HG03159 (cell line): ENCODE measurements around the gene C1S.
"Not testable (repeated sequence)": the region's sequence is repeated elsewhere in the genome, so short reads cannot be mapped to it uniquely, and the experiment has no call there.

Experiments used
- ATAC-seq: cut with Tn5 transposase; IDR thresholded peaks from one replicate; pipeline ENCODE4 v1.9.1; 2021; ENCODE audit warnings: mild to moderate bottlenecking, moderate library complexity; ENCODE audit not compliant: unreplicated experiment

The C1S gene

DNA sequence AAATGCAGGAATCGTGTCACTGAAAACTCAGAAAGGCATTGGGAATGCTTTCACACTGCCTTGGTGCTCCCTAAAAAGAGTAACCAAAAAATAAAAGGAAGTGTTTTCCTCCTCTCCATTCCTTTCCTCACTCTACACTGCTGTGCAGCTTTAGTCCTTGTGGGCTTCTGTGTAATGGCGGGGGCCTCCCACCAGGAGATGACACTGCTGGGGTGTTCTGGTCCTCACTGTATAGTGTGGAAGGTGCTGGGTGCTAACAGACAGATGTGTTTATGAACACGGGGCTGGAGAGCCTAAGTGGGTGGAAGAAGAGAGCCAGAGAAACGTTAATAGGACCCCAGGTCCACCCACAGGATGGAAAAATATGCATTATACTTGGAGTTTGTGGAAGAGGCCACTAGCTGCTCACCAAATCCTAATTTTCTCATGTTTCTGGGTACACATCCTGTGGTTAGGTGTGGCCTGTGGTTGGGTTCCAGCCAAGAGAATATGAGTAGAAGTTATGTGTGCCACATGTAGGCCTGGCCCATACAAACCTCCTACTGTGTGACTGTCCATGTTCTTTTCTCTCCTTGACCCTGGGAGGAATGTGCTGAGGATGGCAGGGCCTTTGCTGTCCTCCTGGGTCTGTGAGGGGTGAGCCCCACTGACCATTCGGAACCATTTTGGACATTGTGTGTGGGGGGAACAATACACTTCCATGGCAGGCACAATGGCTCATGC lies 14.0 kb upstream of the C1S start:
- ATAC-seq, result no peak

DNA sequence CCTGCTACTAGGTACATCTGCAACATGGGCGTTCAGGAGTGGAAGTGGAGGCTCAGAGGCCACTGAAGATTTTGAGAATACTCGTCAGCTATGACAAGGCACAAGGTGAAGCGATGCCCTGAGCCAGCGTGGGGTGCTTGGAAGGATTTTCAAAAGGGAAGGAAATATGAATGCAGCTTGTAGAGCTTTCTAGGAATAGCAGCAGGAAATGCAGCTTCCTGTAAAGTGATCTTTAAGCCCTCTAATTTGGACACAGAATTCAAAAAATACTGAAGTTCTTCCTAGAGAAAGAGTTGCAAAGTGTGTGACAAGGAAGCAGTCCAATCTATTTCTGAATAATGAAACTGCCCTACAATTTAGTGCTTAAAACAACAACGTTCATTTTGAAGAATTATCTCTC lies 13.2 kb upstream of the C1S start:
- no peak for ATAC-seq

DNA sequence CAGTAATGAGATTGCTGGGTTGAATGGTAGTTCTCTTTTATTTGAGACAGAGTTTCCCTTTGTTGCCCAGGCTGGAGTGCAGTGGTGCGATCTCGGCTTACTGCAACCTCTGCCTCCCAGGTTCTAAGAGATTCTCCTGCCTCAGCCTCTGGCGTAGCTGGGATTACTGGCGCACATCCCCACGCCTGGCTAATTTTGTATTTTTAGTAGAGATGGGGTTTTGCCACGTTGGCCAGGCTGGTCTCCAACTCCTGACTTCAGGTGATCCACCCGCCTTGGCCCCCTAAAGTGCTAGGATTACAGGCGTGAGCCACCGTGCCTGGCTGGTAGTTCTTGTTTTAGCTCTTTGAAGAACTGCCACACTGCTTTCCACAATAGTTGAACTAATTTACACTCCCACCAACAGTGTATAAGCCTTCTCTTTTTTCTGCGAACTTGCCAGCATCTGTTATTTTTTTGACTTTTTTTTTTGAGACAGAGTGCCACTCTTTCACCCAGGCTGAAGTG lies 11.0 kb upstream of the C1S start:
- not testable (repeated sequence) for ATAC-seq

DNA sequence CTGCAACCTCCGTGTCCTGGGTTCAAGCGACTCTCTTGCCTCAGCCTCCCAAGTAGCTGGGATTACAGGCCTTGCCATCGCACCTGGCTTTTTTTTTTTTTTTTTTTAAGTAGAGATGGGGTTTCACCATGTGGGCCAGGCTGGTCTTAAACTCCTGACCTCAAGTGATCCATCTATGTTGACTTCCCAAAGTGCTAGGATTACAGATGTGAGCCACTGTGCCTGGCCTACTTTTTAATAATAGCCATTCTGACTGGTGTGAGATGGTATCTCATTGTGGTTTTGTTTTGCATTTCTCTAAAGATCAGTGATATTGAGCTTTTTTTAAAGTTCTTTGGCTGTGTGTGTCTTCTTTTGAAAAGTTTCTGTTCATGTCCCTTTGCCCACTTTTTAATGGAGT lies 10.5 kb upstream of the C1S start:
- ATAC-seq, result not testable (repeated sequence)

DNA sequence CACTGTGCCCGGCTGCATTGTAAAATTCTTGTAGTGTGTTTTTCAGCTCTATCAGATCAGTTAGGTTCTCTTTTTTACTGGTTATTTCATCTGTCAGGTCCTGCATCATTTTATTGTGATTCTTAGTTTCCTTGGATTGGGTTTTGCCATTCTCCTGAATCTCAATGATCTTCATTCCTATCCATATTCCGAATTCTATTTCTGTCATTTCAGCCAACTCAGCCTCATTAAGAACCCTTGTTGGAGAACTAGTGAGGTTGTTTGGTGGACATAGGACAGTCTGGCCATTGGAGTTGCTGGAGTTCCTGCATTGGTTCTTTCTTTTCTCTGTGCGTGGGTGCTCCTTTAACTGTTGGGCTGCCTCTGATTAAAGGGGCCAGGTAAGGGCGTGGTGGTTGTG lies 5.6 kb upstream of the C1S start:
- ATAC-seq, result no peak

DNA sequence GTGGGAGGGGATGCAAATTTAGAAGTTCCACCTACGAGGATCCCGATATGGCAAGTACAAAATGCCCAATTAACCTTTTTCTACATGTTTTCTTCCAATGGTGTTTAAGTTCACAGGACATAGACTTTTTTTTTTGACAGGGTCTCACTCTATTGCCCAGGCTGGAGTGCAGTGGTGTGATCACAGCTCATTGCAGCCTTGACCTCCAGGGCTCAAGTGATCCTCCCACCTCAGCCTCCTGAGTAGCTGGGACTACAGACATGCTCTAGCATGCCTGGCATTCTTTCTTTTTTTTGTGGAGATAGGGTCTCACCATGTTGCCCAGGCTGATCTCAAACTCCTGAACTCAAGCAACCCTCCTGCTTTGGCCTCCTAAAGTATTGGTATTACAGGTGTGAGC lies 4.8 kb upstream of the C1S start:
- ATAC-seq, result not testable (repeated sequence)

DNA sequence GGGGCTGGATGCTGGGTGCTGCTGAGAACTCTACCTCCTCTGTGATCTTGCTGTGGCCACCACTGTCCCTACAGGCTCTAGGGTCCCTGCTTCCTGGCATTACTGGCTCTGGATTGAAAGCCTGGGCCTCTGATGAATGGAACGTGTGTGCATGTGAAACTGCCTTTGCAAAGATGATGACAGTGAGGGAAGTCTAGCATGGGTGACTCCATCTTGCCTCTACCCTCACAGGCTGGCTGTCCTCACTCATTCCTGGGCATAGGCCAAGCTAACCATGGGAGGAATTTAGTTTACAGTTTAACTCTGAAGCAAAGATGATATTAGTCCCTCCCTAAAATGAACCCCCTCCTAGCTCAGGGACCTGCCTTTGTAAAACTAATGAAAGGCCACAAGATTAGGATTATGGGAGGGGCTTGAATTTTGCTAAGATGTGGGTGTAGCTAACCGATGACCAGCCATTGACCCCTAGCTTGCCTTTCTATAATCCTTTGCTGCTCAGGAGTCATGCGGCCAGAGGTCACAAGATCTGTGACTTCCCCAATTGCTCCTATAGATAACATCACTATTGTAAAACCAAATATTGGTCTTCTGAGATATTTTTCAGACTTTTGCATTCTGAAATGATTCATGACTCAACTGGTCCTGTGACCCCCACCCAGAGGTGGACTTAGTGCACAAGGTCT lies 2.2 kb upstream of the C1S start:
- ATAC-seq, result no peak

DNA sequence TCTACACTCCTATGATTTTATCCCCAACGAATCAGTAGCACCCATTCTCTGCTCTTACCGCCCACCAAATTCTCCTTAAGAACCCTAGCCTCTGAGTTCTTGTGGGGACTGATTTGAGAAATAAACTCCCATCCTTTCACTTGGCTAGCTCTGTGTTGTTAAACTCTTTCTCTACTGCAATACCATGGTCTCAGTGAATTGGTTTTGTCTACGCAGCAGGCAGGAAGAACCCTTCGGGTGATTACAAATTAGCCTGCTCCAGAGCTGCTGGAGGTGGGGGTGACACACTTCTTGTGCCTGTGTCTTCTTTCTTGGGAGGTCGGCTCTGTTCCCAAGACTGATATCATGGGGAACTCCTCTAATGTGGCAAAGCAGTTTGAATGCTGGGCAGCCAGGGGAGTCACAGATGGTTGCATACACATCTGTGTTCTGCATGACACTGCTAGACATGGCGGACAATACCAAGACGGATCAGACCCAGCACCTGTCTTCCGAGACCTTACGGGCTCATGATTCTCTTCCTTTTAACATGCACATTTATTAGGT lies 1.6 kb upstream of the C1S start:
- ATAC-seq, result no peak

DNA sequence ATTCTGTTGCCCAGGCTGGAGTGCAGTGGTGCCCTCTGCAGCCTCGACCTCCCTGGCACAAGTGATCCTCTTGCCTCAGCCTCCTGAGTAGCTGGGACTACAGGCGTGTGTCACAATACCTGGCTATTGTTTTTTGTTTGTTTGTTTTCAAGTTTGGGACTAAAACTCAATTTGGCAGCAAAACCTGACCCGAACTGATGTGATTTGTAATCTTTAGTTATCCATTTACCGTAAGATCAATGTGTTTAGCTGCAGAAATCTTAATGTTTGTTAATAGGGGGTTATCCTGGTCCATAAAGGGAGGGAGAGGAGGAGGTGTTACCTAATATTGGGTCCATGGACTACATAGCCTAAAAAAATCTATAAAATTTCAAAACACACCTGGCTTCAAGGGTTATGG lies 738 bp upstream of the C1S start:
- no peak for ATAC-seq

DNA sequence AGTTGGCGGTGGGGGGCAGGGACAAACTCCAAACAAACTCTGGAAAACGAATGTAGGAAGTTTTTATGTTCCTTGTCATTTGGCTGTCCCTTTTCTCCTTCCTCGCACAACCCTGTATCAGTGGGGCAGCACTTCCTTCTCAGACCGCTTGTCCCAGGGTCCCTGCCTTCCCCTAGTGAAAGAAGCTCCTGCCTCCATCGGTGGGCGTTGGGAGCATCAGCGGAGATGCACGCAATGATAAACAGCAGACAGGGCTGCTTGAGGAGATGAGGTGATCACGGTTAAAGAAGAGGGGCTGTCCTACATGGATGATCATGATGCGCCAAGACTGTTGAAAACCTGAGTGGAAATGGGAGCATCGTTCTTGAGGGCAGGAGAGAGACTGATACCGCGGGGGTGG lies 620 bp downstream of the C1S start:
- ATAC-seq, result no peak

DNA sequence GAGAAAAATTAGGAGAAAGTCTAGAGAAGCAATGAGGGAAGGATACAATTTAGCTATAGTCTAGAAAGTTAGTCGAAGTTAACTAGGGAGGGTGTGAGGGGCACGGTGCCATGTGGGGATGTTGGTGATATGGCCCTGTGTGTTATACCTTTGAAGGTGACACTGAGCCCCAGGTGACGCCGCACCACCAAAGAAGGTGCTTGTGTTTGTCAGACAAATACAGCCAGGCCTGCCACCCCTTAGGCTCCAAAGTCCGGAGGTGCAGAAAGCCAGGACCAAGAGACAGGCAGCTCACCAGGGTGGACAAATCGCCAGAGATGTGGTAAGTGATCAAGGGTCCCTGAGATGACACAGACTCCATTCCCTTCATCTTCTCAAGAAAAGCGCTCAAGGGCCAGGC lies 1.1 kb downstream of the C1S start:
- no peak for ATAC-seq

DNA sequence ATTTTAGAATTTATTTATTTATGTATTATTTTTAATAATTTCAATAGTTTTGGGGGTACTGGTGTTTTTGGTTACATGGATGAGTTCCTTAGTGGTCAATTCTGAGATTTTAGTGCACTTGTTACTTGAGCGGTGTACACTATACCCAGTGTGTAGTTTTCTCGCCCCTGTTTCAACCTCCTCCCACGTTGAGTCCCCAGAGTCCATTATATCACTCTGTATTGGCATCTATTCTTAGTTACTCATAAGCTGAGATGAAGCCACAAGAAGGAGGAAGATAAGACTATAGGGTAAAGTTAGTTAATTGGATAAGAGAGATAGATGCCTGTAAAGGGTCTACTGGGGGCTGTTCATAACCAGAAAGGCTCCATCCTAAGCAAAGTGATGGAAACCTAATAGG lies 4.0 kb downstream of the C1S start:
- ATAC-seq, result no peak

DNA sequence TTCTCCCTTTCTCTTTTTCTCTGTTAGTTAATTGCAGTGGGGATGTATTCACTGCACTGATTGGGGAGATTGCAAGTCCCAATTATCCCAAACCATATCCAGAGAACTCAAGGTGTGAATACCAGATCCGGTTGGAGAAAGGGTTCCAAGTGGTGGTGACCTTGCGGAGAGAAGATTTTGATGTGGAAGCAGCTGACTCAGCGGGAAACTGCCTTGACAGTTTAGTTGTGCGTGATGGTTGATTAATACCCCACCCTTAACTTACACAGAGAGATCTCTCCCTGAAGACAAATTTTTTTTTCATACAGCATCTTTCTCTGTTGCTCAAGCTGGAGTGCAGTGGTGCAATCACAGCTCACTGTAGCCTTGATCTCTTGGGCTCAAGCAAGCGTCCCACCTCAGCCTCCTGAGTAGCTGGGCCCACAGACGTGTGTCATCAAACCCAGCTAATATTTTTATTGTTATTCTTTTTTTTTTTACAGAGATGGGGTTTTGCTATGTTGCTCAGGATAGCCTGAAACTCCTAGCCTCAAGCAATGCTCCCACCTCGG lies 4.6 kb downstream of the C1S start:
- no peak for ATAC-seq

DNA sequence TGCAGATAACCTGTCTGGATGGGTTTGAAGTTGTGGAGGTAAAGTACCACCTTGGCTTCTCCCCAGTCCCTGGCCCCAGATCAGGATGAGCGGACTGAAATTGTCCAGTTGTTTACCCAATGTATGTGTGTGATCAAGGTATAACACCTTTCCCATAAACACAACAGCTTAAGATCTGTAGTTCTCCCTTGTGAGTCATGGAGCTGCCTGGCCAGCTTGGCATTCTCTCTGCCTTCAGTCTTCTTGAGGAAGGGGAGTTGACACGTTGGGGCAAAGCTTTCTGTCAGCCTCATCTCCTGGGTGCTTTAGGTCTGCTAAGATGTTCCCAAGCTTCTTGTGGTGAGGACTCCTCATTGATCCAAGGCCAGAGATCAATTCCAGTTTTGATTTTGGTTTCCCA lies 6.1 kb downstream of the C1S start:
- ATAC-seq, result no peak

DNA sequence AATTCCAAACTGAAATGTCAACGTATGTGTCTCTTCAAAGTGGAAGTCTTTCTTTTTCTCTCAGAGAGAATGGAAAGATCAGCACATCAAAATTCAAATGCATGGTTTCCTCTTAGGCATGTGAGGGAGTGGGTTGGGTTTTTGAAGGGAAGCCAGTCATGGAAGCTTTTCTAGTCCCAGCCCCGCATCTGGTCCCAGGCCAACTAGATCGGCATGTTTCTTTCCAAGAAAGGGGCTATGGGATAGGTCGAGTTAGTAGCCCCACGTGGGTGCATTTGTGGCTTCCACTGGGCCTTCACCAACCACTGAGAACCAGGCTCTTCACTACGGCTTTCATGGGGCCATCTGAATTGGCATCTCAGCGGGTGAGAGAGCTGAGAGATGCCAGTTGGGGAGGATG lies 6.6 kb downstream of the C1S start:
- no peak for ATAC-seq

DNA sequence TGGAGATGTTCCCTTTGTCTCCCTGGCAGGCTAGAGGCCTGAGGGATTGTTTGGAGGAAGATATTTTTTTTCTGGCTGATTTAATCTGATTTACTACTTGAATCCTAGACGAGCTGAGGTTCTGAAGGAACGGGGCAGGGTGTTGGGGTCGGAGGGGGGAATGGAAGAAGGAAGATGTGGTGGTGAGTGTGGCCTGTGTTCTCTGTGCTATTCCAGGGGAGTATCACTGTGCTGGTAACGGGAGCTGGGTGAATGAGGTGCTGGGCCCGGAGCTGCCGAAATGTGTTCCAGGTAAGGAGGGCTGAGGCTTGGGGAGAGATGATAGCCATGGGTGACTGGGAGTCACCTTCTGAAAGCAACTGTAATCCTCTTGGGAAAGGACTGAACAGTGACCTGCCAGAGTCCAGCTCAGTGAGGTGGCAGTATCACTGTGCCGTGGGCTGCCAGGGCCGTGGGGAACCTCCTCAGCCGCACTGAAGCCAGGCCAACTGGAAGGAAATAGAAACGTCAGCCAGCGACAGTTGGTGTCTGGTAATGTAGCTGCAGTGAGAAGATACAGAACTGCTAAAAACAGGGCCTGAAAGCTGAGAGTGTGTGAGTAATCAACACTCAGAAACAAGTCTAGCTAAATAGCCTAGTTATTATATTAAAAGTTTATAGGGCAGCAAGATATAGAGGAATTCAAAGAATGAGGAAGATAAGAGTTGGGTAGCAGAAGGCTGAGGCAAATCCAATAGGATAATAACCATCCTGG lies 7.9 kb downstream of the C1S start:
- ATAC-seq, result no peak

DNA sequence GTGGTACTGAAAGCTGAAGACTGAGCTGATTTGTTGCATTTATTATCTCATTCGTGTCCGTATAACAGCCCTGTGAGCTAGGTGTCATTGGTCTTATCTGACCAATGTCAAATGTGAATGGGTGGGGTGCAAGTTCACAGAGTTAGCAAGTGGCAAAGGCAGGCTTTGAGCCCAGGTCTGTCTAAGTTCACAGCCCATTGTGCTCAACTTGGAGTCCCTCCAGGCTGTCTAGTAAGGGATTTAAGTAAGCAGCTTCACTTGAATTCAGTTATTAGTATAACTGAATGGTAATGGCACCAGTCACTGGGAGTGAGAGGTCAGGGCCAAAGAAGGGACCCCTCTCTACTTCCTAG lies 8.5 kb downstream of the C1S start:
- no peak for ATAC-seq

DNA sequence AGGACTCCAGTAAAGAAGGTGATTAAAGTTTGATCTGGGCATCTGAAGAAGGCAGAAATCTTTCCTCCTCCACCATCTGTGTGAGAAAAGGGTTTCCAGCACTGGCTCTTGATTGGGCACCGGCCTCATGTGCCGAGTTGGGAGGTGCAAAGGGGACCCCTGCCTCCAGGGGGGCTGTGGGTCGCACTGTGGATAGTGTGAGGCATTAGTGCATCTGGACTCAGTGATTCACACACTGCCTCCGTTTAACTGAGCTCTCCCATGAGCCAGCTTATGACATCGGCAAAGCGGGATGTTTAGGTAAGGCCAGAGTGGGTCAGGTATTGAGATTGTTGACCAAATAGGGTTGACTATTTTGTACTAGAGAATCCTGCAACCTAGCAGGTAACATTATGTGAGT lies 8.9 kb downstream of the C1S start:
- ATAC-seq, result no peak

DNA sequence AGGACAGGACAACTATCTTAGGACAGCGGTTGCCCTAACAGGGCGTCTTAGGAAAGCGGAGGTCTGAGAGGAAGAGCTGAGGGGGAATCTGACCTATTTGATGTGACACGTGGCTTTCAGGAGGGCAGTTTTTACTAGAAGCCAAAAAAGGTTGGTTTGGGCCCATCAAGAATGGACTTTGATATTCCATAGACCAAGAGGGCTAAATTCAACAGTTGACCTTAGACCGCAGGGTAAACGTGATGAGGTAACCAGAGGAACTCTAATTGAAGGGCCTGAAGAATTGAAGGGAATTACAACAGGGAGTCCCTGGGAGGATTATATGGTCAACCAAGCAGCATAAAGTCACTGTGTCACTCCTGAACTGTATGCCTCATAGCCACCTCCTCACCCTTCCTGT lies 11.5 kb downstream of the C1S start:
- no peak for ATAC-seq

DNA sequence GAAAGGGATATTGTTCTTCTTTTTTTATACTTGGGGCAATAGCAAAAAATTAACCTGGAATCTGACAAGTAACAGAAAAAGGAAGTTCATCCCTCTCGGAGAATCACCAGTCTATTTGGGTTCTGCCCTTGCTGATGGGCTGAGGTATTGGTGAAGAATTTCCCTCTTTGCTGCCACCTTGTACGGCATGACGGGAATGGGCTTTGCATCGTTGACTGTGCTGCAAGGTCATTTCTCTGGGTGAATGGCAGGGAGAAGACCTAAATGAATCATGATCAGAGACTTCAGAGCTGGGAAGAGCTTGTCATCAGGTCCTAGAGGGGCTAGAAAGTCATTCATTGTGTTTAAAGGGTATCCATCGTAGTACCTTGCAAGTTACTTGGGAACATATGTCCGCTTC lies 12.0 kb downstream of the C1S start:
- ATAC-seq, result no peak

DNA sequence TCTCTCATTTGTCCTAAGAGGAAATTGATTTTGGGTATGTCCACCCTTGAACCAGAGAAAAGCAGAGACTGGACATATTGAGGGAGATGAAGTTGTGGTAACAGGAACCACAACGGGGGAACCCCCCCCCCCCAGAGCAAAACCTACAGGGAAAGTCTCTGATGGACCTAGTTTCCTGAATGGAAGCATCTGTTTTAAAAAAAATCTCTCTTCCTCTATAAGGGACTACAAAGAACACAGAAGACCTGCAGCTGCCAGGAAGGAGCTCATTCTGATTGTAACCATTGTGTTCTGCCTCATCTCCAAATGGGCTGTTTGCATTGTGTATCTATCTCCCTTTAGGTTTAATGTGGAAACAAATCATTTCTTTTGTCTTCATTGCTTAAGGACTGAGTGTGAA lies 13.4 kb downstream of the C1S start:
- ATAC-seq, result no peak
